Left lung (tissue), 14 donors: ENCODE measurements around the gene MRPL37. TPM values are rescaled to one million over a fixed set of nuclear protein-coding genes. Genes with fewer than 3 reads are reported as not detected.
A peak's percentile ranks its signal among the peaks of the same experiment; 100 is the strongest.

ENCODE experiments used
- ATAC-seq: fragments of 200-7000 bp; cut with Tn5 transposase; one replicate; pipeline ENCODE4 v1.9.1; 2020; ENCODE audit warnings: moderate library complexity
- DNase-seq, 4 donors: peaks; one replicate each; pipeline ENCODE4 v3.0.0-alpha.2; 2013 to 2020
- H3K27ac ChIP-seq, 2 donors: fragments of 200-600 bp; sonication (generic) in 1 of 2; one replicate each; pipeline versions ENCODE4 v1.5.0 to v1.8.0; 2020 to 2021
- H3K27me3 ChIP-seq, 2 donors: fragments of 200-600 bp; sonication (generic) in 1 of 2; one replicate each; pipeline versions ENCODE4 v1.5.0 to v1.8.0; 2020 to 2021
- H3K36me3 ChIP-seq, 2 donors: fragments of 200-600 bp; sonication (generic) in 1 of 2; one replicate each; pipeline versions ENCODE4 v1.5.0 to v1.8.0; 2020 to 2021
- H3K4me1 ChIP-seq, 2 donors: fragments of 200-600 bp; one replicate each; pipeline ENCODE4 v1.8.0; 2021
- H3K4me3 ChIP-seq, 2 donors: fragments of 200-600 bp; sonication (generic) in 1 of 2; one replicate each; pipeline versions ENCODE4 v1.5.0 to v1.8.0; 2020 to 2021; ENCODE audit warnings: mild to moderate bottlenecking in 1 of 2
- H3K9me3 ChIP-seq, 2 donors: fragments of 200-600 bp; sonication (generic) in 1 of 2; one replicate each; pipeline versions ENCODE4 v1.5.0 to v1.8.0; 2020 to 2021
- CTCF ChIP-seq, 2 donors: fragments of 200-600 bp; sonication (generic) in 1 of 2; IDR thresholded peaks; one replicate each; pipeline versions ENCODE4 v1.5.0 to v1.8.0; 2021; ENCODE audit warnings: antibody characterized with exemption in 2 of 2
- intact Hi-C, 2 donors: fragments of 100-400 bp; cut with DNase I; formaldehyde crosslinking; loops; one replicate each; pipeline versions ENCODE4 v1.11.2 to v1.14.2; 2022
- long read RNA-seq, 12 donors: library from polyadenylated mRNA in 2 of 12; unstranded in 2 of 12; transcript quantifications; one replicate each; pipeline ENCODE4 v2.0.0 and lab custom pipeline, GENCODE V29; 2019 to 2026
- polyA plus RNA-seq, 6 donors: library from polyadenylated mRNA; unstranded; fragments of 120-200 nt; gene quantifications; one replicate each; pipeline ENCODE4 v1.2.1, GENCODE V29; 2013; ENCODE audit not compliant: insufficient read length in 6 of 6
- total RNA-seq, 2 donors: library from RNA; stranded (reverse); fragmentation: NEBNext Ultra II Directional; extraction: Animal tissue kit (Norgen Biotek cat#: 25700); gene quantifications; one replicate each; pipeline ENCODE4 v1.2.1, GENCODE V29; 2021
- donor health status: DM: no; HTN: yes; CAD: no.
- donor health status: DM: no; HTN: no; CAD: no.

MRPL37 gene
- total RNA-seq (10 to 100 TPM; 55.5 to 68.4 TPM), polyA plus RNA-seq (10 to 100 TPM; 56.7 to 66.0 (median 59.0) TPM)
- long read RNA-seq, donor 1, transcript MRPL37-202 (7 exons, 1,483 nt) = major isoform, 27 of 56 reads
- long read RNA-seq, donor 1, partial matches to known transcripts = 20 of 56 reads
- long read RNA-seq, donor 1, other reads (novel, unspliced or antisense) = 8 of 56 reads
- long read RNA-seq, donor 2, transcript MRPL37-202 (7 exons, 1,483 nt) = major isoform, 26 of 38 reads
- long read RNA-seq, donor 2, partial matches to known transcripts = 12 of 38 reads
- long read RNA-seq, donor 2, other reads (novel, unspliced or antisense) = 0 of 38 reads
- long read RNA-seq, donor 3, transcript MRPL37-202 (7 exons, 1,483 nt) = major isoform, 16 of 23 reads
- long read RNA-seq, donor 3, partial matches to known transcripts = 7 of 23 reads
- long read RNA-seq, donor 3, other reads (novel, unspliced or antisense) = 0 of 23 reads
- long read RNA-seq, donor 4, transcript MRPL37-202 (7 exons, 1,483 nt) = major isoform, 42 of 60 reads
- long read RNA-seq, donor 4, partial matches to known transcripts = 11 of 60 reads
- long read RNA-seq, donor 4, other reads (novel, unspliced or antisense) = 7 of 60 reads
- long read RNA-seq, donor 5, transcript MRPL37-202 (7 exons, 1,483 nt) = major isoform, 21 of 122 reads
- long read RNA-seq, donor 5, partial matches to known transcripts = 95 of 122 reads
- long read RNA-seq, donor 5, other reads (novel, unspliced or antisense) = 6 of 122 reads
- long read RNA-seq, donor 6, transcript MRPL37-202 (7 exons, 1,483 nt) = major isoform, 22 of 27 reads
- long read RNA-seq, donor 6, partial matches to known transcripts = 5 of 27 reads
- long read RNA-seq, donor 6, other reads (novel, unspliced or antisense) = 0 of 27 reads
- long read RNA-seq, donor 7, transcript MRPL37-202 (7 exons, 1,483 nt) = major isoform, 17 of 17 reads
- long read RNA-seq, donor 7, partial matches to known transcripts = 0 of 17 reads
- long read RNA-seq, donor 7, other reads (novel, unspliced or antisense) = 0 of 17 reads
- long read RNA-seq, donor 8, transcript MRPL37-202 (7 exons, 1,483 nt) = major isoform, 18 of 18 reads
- long read RNA-seq, donor 8, partial matches to known transcripts = 0 of 18 reads
- long read RNA-seq, donor 8, other reads (novel, unspliced or antisense) = 0 of 18 reads
- long read RNA-seq, donor 9, partial matches to known transcripts = 0 of 1 reads
- long read RNA-seq, donor 9, other reads (novel, unspliced or antisense) = 0 of 1 reads
- long read RNA-seq, donor 10, transcript MRPL37-202 (7 exons, 1,483 nt) = major isoform, 97 of 100 reads
- long read RNA-seq, donor 10, partial matches to known transcripts = 2 of 100 reads
- long read RNA-seq, donor 10, other reads (novel, unspliced or antisense) = 1 of 100 reads
- long read RNA-seq, donor 11, transcript MRPL37-202 (7 exons, 1,483 nt) = major isoform, 17 of 65 reads
- long read RNA-seq, donor 11, partial matches to known transcripts = 38 of 65 reads
- long read RNA-seq, donor 11, other reads (novel, unspliced or antisense) = 10 of 65 reads
- long read RNA-seq, donor 12, transcript MRPL37-202 (7 exons, 1,483 nt) = major isoform, 18 of 61 reads
- long read RNA-seq, donor 12, partial matches to known transcripts = 29 of 61 reads
- long read RNA-seq, donor 12, other reads (novel, unspliced or antisense) = 14 of 61 reads

DNA sequence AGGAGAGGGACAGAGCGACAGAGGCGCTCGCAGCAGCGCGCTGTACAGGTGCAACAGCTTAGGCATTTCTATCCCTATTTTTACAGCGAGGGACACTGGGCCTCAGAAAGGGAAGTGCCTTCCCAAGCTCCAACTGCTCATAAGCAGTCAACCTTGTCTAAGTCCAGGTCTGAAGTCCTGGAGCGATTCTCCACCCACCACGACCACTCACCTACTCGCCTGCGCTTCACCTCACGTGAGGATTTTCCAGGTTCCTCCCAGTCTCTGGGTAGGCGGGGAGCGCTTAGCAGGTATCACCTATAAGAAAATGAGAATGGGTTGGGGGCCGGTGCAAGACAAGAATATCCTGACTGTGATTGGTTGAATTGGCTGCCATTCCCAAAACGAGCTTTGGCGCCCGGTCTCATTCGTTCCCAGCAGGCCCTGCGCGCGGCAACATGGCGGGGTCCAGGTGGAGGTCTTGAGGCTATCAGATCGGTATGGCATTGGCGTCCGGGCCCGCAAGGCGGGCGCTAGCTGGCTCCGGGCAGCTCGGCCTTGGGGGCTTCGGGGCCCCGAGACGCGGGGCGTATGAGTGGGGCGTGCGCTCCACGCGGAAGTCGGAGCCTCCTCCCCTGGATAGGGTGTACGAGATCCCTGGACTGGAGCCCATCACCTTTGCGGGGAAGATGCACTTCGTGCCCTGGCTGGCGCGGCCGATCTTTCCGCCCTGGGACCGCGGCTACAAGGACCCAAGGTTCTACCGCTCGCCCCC is at the start of gene MRPL37, which contains the start of gene CYB5RL:
TSS of gene MRPL37 (plus strand) at position 403 of the 754 bp plus-strand sequence. CDS start at position 480, 77 bp downstream.
TSS of gene CYB5RL (minus strand) at position 266 of the 754 bp plus-strand sequence. CDS start 4,414 bp downstream, outside the sequence.
- peak; percentile 99 for ATAC-seq
- peaks cover 0 to 22% of the 10 kb centered on the region in 2 donors for H3K36me3 ChIP-seq
- H3K27me3 ChIP-seq = no peaks in the 10 kb centered on the region
- H3K4me3 ChIP-seq = peak within 1 kb of the TSS; percentile 79 to 93
- TF ChIP-seq CTCF (IDR thresholded peaks at IDR 0.05) = no peak
- H3K27ac ChIP-seq = peak within 1 kb of the TSS; percentile 52 to 69
- intact Hi-C loops = no loop called here
- no peaks in the 10 kb centered on the region for H3K9me3 ChIP-seq
- H3K4me1 ChIP-seq = peaks cover 15 to 30% of the 10 kb centered on the region in 2 donors
- DNase-seq = peak; percentile 91 to 96 (median 94)

DNA sequence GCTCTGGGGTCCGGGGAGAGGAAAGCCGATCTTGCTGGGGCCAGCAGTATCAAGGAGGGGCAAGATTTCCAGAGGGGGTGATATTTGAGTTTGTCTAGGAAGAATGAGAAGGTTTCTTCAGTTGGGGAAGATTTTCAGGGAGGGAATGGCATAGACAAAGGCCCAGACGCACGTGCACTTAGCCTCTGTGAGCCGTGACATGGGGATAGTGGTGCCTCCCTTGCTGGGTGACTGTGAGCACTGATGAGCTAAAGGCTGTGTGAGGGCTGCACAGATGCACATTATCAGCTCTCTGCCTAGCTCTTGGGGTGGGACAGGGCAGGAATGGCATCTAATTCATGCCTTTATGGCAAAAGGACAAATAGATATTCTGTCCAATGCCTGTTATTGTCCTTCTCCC is 49.0 kb upstream of the MRPL37 start:
- H3K9me3 ChIP-seq = no peaks in the 10 kb centered on the region
- H3K36me3 ChIP-seq = no peaks in the 10 kb centered on the region
- no peak for TF ChIP-seq CTCF (IDR thresholded peaks at IDR 0.05)
- H3K4me1 ChIP-seq = peaks cover 3% of the 10 kb centered on the region in 2 donors
- ATAC-seq (no peak), DNase-seq (no peak)
- intact Hi-C loops = no loop called here
- H3K4me3 ChIP-seq = no peak overlapping the region
- no peaks in the 10 kb centered on the region for H3K27me3 ChIP-seq
- no peak overlapping the region for H3K27ac ChIP-seq

GRCh38 chr1:54152696-54153095 is 47.3 kb upstream of the MRPL37 start, which contains the start of gene CDCP2:
Gene CDCP2 (minus strand): TSS chr1:54153000. CDS start chr1:54152922, 78 bp downstream.
- no peak within 1 kb of the TSS for H3K27ac ChIP-seq
- no peaks in the 10 kb centered on the region for H3K27me3 ChIP-seq

More at GRCh38 chr1:54152696-54153095, 47.3 kb upstream of the MRPL37 start, which contains the start of gene CDCP2:
- Histone ChIP-seq H3K4me1 (peaks cover 3% of the 10 kb centered on the region in 2 donors), H3K36me3 (no peaks in the 10 kb centered on the region), H3K9me3 (no peaks in the 10 kb centered on the region), H3K4me3 (no peak within 1 kb of the TSS)
- TF ChIP-seq CTCF (IDR thresholded peaks at IDR 0.05) = no peak
- no peak for DNase-seq
- intact Hi-C loops = no loop called here
- no peak for ATAC-seq
